Brain pericyte (primary cell): ENCODE data around the gene WFDC13.
"Not testable (repeated sequence)": the region's sequence is repeated elsewhere in the genome, so short reads cannot be mapped to it uniquely, and the experiment has no call there.

ENCODE experiments used
- DNase-seq: peaks from one replicate; pipeline ENCODE4 v3.0.0-alpha.2; 2012; ENCODE audit warnings: low read depth, low spot score

WFDC13 gene

DNA sequence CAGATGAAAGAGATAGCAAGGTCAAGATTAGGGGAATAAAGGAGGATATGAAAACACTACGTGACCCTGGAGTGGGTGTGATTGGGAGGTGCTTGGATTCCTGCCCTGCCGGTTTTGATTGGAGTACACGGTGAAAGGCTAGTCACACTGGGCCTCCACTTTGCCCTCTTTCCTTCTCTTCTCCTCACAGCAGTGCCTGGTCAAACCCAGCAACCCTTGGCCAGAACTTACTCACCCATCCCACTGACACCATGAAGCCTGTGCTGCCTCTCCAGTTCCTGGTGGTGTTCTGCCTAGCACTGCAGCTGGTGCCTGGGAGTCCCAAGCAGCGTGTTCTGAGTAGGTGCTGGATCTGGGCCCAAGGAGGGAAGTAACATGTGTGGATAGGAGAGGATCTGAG lies at the start of gene WFDC13:
TSS of gene WFDC13 (plus strand) at position 166 of the 400 bp plus-strand sequence. CDS start at position 252, 86 bp downstream.
- no peak for DNase-seq

DNA sequence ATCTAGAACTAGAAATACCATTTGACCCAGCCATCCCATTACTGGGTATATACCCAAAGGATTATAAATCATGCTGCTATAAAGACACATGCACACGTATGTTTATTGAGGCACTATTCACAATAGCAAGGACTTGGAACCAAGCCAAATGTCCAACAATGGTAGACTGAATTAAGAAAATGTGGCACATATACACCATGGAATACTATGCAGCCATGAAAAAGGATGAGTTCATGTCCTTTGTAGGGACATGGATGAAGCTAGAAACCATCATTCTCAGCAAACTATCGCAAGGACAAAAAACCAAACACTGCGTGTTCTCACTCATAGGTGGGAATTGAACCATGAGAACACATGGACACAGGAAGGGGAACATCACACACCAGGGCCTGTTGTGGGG lies 44.8 kb upstream of the WFDC13 start:
- DNase-seq: not testable (repeated sequence)

GRCh38 chr20:45670139-45670538 lies 31.7 kb upstream of the WFDC13 start, which contains the start of gene WFDC11:
TSS of gene WFDC11 (minus strand) at chr20:45670239. CDS start at chr20:45650600, 19,639 bp downstream.
- DNase-seq: no peak

GRCh38 chr20:45672765-45673164 lies 29.1 kb upstream of the WFDC13 start:
- no peak for DNase-seq

DNA sequence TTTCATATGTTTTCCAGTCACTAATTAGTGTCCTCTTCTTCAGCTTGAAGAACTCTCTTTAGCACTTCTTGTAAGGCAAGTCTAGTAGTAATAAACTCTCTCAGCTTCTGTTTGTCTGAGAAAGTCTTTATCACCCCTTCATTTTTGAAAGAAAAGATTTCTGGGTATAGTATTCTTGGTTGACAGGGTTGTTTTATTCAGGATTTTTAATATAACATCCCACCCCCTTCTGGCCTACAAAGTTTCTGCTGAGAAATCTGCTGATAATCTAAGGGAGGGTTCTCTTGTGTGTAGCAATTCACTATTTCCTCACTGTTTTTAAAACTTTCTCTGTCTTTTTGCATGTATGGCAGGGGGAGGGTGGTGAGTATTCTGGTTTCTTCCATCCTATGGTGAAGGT lies 22.2 kb upstream of the WFDC13 start:
- DNase-seq: no peak

DNA sequence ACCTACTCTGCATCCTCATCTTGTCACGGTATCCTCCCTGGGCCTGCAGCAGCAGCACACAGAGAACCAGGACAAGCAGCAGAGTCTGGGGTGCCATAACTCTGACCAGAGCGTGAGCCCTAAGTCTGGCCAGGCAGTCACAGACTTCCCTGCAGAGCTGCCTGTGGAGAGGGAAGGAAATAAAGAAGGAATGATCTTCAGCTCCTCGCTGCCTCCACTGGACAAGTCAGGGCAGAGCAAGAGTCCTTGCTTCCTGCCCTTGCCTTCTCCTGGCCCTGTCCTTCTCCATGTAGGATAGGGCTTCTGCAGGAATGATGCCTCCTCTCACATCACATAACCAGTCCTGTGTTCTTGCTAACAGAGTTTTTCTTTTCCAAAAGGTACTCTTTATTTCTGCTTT lies 15.9 kb upstream of the WFDC13 start:
- no peak for DNase-seq

- not testable (repeated sequence) for DNase-seq
Measured at GRCh38 chr20:45693346-45693745, 8.5 kb upstream of the WFDC13 start.

DNA sequence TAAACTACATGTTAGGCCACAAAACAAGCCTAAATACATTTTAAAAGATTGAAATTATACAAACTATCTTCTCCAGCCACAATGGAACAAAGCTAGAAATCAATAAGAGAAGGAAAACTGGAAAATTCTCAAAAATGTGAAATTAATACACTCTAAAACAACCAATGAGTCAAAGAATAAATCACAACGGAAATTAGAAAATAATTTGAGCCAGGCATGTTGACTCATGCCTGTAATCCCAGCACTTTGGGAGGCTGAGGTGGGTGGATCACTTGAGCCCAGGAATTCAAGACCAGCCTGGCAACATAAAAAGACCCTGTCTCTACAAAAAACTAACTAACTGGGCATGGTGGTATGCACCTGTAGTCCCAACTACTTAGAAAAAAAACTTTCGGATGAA lies 6.3 kb upstream of the WFDC13 start:
- no peak for DNase-seq

- no peak for DNase-seq
Measured at GRCh38 chr20:45701104-45701503, 734 bp upstream of the WFDC13 start.

GRCh38 chr20:45704969-45705637 lies 3.3 kb downstream of the WFDC13 start, which contains the start of gene WFDC10B:
TSS of gene WFDC10B (minus strand) at chr20:45705019. CDS start at chr20:45685992, 19,027 bp downstream.
- DNase-seq: no peak

GRCh38 chr20:45716141-45716688 lies 14.4 kb downstream of the WFDC13 start:
- not testable (repeated sequence) for DNase-seq

GRCh38 chr20:45722047-45722446 lies 20.2 kb downstream of the WFDC13 start, which contains the start of gene SPINT4:
TSS of gene SPINT4 (plus strand) at chr20:45722347. CDS start at chr20:45722368, 21 bp downstream.
- no peak for DNase-seq

GRCh38 chr20:45725134-45725533 lies 23.3 kb downstream of the WFDC13 start:
- DNase-seq: no peak

DNA sequence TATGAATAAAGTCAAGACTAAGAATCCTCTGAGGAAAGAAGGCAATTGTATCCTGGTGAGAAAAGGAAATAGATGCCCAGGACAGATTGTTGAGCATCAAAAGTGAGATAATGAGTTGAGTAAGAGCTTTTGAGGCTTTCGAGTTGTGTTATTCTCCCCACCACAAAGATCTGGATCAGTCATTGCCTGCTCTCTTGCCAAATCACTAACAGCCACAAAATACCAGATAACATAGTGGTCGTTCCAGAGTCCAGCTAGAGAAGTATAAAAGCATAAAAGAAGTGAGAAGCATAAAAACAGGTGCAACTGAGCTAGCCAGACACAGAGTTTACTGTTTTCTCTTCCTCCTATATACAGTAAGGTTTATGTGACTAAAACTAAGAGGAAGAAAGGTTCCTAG lies 25.2 kb downstream of the WFDC13 start:
- DNase-seq: no peak

DNA sequence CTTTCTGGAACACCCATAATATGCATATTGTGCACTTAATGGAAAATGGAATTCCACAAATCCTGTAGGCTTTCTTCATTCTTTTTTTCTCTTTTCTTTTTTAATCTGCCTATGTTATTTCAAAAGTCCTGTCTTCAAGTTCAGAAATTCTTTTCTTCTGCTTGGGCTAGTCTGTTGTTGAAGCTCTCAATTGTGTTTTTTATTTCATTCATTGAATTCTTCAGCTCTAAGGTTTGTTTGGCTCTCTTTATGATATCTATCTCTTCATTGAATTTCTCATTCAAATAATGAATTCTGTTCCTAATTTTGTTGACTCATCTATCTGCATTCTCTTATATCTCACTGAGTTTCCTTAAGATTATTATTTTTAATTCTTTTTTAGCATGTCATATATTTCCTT lies 30.4 kb downstream of the WFDC13 start:
- DNase-seq: no peak

DNA sequence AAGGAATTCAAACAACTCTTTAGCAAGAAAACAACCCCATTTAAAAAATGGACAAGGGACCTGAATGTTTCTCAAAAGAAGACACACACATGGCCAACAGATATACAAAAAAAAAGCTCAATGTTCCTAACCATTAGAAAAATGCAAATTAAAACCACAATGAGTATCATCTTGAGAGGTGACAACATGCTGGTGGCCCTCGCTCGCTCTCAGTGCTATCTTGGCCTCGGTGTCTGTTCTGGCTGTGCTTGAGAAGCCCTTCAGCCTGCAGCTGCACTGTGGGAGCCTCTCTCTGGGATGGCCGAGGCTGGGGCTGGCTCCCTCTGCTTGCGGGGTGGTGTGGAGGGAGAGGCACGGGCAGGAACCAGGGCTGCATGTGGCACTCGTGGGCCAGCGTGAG lies 33.7 kb downstream of the WFDC13 start:
- DNase-seq: no peak

DNA sequence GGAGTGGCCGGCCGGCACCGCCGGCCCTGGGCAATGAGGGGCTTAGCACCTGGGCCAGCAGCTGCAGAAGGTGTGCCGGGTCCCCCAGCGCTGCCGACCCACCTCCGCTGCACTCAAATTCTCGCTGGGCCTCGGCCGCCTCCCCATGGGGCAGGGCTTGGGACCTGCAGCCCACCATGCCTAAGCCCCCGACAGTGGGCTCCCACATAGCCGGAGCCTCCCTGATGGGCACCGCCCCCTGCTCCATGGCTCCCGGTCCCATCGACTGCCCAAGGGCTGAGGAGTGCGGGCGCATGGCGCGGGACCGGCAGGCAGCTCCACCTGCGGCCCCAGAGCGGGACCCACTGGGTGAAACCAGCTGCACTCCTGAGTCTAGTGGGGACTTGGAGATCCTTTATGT lies 34.1 kb downstream of the WFDC13 start:
- no peak for DNase-seq

- no peak for DNase-seq
Measured at GRCh38 chr20:45742596-45742995, 40.8 kb downstream of the WFDC13 start.

DNA sequence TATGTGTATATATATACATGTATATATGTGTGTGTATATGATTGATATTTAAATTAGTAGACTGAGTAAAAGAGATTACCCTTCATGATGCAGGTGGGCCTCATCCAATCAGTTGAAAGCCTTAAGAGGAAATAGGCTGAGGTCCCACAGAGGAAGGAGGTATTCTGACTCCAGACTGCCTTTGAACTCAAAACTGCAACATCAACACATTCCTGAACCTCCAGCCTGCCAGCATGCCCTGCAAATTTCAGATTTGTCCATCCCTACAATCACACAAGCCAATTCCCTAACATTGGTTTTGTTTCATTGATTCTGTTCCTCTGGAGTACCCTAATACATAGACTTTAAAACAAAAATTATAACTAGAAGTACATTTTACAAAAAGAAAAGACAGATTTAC lies 43.2 kb downstream of the WFDC13 start:
- DNase-seq: no peak

DNA sequence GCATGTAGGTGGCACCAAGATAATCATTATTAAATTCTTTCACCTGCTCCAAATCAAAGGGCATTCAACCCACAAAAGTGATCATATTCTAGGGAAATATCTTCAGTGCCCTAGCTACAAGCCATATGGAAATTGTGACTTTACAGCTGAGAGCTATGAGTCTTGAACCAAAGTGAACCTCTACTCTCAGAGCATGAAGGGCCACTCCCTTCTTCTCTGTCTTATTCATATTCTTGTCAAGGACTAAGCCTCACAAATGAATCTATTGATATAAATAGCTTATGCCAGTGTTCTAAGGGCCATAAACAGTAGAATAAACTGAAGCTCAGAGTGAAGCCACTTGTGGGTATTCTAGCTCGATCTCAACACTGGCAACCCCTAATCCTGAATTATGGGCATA lies 49.9 kb downstream of the WFDC13 start:
- no peak for DNase-seq

DNA sequence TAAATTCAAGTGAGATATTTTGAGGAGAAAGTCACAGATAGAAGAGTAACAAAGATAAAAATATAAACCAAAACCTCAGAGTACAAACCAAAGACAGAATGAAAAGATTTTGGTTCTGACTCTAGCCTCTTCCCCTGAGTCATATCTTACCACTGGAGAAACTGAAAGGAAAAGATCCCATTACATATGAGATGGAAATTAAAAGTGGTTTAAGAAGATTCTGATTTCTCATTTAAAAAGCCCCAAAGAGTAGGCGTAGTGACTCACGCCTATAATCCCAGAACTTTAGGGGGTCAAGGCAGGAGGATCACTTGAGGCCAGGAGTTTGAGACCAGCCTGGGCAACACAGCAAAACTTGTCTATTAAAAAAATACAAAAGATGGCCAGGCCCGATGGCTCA lies 50.9 kb downstream of the WFDC13 start:
- DNase-seq: no peak

GRCh38 chr20:45758096-45758495 lies 56.3 kb downstream of the WFDC13 start:
- no peak for DNase-seq
